HEK293 (cell line): Measurements from ENCODE around the gene ZFHX3.

Experiments
- CTCF ChIP-seq: fragments of 450-650 bp; formaldehyde crosslinking; IDR thresholded peaks from 2 replicates; pipeline ENCODE4 v1.5.1; 2016; ENCODE audit warnings: missing biosample characterization, missing genetic modification characterization
- HOXA7 ChIP-seq: sonication (generic); formaldehyde crosslinking; IDR thresholded peaks from 2 replicates; pipeline ENCODE4 v1.8.1; 2022; ENCODE audit warnings: missing genetic modification reagents, borderline replicate concordance
- KLF10 ChIP-seq: fragments of 450-650 bp; IDR thresholded peaks from 2 replicates; pipeline ENCODE4 v1.5.1; 2018; ENCODE audit warnings: missing biosample characterization, mild to moderate bottlenecking, missing genetic modification characterization
- PBX3 ChIP-seq: sonication (generic); formaldehyde crosslinking; IDR thresholded peaks from 2 replicates; pipeline ENCODE4 v1.8.1; 2022; ENCODE audit warnings: mild to moderate bottlenecking, moderate library complexity, missing genetic modification reagents
- ZNF623 ChIP-seq: fragments of 450-650 bp; formaldehyde crosslinking; IDR thresholded peaks from 2 replicates; pipeline ENCODE4 v1.5.1; 2016; ENCODE audit warnings: missing biosample characterization, missing genetic modification characterization
- ZNF701 ChIP-seq: fragments of 450-650 bp; formaldehyde crosslinking; IDR thresholded peaks from 2 replicates; pipeline ENCODE4 v1.5.1; 2016; ENCODE audit warnings: missing biosample characterization, missing genetic modification characterization
- ZSCAN5A ChIP-seq: fragments of 450-650 bp; formaldehyde crosslinking; IDR thresholded peaks from 2 replicates; pipeline ENCODE4 v1.5.1; 2016; ENCODE audit warnings: missing biosample characterization, missing genetic modification characterization

- TF ChIP-seq ZNF701 (tag by site-specific recombination) (no peak), PBX3 (CRISPR knock-in tag) (no peak), KLF10 (tag by site-specific recombination) (no peak), ZNF623 (tag by site-specific recombination) (no peak), CTCF (no peak), ZSCAN5A (tag by site-specific recombination) (no peak), HOXA7 (CRISPR knock-in tag) (no peak)
Observed at GRCh38 chr16:72789465-72789864, 258.5 kb downstream of the ZFHX3 start.
